GM15510 (cell line): ENCODE measurements around the gene HAUS8.

ENCODE experiments used
- POLR2A ChIP-seq: IDR thresholded peaks from 3 replicates; pipeline ENCODE4 v1.6.1; 2011; ENCODE audit warnings: borderline replicate concordance; ENCODE audit not compliant: insufficient read length; ENCODE audit errors: extremely low read depth

The HAUS8 gene

DNA sequence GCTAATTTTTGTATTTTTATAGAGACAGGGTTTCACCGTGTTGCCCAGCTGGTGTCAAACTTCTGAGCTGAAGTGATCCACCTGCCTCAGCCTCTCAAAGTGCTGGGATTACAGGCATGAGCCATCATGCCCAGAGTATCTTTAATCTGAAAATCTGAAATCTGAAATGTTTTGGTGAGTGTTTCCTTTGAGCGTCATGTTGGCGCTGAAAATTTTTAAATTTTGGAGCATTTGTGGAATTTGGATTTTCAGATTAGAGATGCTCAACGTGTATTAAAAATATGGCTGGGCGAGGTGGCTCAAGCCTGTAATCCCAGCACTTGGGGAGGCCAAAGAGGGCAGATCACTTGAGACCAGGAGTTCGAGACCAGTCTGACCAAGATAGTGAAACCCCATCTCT, 43.5 kb downstream of the HAUS8 start:
- no peak for TF ChIP-seq POLR2A

DNA sequence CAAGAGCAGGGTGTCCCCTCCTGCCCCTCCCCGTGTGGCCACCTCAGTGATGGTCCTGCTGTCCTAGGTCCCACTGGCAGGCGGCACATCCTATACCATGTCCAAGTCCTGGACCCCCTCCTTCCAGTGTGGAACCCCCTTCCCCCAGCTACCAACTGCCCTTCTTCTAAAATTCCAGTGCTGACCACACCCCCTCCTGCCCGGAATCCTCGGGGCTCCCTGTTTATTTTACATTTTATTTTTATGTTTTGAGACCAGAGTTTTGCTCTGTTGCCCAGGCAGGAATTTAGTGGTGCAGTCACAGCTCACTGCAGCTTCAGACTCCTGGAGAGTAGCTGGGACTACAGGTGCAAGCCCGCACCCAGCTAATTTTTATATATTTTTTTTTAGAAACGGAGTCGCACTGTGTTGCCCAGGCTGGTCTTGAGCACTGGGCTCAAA, 47.7 kb downstream of the HAUS8 start:
- TF ChIP-seq POLR2A: no peak

DNA sequence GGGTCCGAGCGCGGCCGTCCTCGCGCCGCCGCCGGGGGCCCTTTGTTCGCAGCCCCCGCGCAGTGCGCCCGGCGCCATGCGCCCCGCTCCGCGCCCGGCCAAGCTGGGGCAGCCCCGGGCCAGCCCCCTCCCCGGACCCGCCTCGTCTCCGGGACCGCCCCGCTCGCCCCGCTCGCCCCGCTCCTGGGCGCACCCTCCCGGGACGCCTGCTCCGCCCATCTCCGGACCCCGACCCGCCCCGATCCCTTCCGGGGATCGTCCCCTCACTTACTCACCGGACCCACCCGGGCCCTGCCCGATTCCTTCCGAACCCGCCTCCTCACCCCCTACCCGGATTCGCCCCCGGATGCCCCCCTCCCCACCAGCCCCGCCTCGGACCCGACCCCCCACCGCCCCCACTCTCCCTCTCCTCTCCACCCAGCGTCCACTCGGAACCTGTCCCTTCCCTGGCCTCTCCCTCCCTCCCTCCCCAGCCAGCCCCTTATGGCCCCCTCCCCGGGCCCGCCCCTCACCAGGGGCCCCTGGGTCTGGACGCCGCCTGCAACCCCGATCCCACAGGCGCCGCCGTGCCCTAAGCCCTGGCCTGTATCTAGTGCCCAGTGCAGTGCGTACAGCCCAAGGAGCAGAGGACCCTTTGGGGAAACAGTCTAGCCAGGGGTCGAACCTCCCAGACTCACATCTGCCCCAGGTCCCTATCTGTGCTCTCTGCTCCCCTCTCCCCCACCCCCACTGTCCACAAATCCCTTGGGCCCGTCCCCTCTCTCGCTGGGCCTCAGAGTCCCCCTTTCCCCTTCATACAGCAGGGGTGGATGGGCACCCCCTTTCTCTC, 48.3 kb downstream of the HAUS8 start, which contains the start of gene CPAMD8:
CPAMD8 (minus strand) TSS at position 105 of the 829 bp plus-strand sequence. CDS start 168 bp downstream, outside the sequence.
- TF ChIP-seq POLR2A: no peak

DNA sequence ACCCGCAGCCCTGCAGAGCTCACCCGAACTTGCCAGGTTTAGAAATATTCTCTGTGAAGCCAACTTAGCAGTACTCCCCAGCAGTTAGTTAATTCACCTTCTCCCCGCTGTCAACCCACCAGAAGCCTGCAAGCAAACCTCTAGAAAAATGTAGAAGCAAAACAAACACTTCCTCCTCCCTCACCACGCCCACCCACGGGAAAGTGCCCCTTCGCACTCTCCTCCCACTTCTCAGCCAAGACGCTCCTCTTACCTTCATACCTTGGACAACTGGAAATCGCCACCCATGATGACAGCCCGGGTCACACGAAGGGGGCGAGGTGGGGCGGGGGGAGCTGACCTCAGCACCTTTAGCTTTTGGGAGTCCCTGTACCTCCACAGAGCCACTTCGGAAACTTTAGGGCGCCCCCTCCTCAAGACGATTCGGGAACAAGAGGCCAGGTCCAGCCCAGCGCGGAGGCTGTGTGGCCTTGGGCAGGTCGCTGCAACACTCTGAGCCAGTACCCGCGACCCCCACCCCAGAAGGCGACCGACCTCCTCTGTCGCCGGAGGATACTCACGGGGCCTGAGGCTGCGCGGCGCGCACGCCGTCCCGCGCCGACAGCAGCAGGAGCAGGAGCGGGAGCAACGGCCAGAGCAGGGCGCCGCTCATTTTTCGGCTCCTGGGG, 49.1 kb downstream of the HAUS8 start:
- no peak for TF ChIP-seq POLR2A

DNA sequence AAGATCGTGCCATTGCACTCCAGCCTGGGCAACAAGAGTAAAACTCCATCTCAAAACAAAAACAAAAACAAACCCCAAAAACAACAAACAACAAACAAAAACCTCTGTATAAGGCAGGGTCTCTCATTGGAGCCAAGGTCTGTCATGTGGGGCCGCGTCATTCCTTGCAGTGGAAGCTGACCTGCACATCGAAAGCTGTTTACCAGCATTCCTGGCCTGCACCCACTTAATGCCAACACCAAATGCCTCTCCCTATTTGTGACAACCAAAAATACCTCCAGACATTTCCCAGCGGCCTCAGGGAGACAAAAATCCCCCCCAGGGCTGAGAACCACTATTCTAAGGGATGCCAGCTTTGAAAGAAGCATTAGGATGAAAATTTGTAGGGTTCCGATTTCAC, 49.9 kb downstream of the HAUS8 start:
- no peak for TF ChIP-seq POLR2A

DNA sequence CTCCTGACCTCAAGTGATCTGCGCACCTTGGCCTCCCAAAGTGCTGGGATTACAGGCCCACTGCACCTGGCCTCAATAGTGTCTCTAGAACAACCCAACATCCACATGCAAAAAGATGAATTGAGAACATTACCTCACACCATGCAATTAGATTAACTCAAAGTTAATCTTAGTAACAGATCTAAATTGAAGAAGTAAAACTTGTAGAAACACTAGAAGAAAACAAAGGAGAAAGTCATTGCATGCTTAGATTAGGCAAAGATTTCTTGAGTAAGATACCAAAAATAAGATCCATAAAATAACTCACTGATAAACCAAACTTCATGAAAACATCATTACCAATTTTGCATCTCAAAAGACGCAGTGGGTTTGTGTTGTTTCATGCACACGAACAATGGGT, 51.4 kb downstream of the HAUS8 start:
- TF ChIP-seq POLR2A: no peak

DNA sequence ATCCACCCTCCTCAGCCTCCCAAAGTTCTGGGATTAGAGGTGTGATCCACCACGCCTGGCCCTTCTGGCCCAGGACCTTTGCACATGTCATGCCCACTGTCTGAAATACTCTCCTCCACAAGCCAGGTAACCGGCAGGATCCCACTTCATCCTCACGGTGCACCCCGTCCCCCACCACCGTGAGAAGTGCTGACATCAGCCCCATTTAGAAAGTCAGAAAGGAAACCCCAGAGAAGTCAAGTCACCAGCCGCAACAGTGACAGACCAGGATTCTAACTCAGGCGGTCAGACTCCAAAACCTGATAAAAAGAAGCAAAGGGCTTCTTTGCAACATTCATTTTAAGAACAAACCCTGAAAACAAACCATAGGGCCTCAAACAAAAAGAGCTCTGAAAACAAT, 52.5 kb downstream of the HAUS8 start:
- TF ChIP-seq POLR2A: no peak

DNA sequence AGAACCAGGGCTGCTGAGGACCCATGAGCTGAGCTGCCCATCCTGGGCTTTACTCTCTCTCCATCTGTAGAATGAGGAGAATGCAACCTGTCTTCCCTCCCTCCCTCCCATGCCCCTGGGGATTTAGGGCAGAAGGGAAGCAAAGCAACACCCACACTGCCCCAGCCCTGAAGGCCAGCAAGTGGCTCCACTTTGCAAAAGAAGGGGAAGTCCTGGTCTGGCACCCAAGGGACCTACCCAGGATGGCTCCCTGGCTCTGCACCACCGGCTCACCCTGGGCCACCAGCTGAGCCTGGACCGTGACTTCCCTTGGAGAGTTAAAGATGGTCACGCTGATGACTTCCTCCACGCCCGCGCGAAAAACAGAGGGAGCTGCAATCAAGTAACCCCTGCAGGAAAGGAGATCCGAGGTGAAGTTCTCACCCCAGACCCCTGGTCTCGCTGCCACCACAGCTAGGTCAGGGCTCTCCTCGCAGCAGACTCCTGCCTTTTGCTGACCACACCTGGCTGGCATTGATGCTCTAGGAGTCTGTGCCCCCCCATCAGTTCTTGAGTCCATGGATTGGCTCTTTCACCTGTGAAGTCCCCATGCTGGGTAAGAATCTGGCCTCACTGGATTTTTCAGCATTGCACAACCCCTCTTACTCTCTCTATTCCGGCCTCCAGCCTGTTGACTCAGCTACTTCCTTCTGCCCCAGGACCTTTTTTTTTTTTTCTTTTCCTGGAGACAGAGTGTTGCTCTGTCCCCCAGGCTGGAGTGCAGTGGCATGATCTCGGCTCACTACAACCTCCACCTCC, 53.3 kb downstream of the HAUS8 start:
- TF ChIP-seq POLR2A: no peak

DNA sequence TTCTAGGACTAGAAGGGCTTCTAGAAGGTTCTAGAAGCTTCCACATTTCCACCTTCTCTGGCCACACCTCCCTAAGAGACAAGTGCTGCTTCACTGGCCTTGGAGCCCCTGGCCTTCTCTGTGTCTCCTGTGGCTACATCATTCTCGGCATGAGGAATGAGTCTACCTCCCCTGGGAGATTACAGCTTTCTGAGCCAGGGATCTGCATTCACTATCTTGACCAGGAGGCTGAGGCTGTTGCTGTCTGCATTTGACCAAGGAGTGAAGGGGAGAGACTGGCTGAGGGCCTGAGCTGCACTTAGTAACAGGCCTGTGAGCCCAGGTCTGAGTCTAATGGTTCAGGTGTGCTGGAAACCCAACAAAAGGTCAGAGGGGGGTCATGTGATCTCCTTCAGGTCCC, 53.9 kb downstream of the HAUS8 start:
- no peak for TF ChIP-seq POLR2A

DNA sequence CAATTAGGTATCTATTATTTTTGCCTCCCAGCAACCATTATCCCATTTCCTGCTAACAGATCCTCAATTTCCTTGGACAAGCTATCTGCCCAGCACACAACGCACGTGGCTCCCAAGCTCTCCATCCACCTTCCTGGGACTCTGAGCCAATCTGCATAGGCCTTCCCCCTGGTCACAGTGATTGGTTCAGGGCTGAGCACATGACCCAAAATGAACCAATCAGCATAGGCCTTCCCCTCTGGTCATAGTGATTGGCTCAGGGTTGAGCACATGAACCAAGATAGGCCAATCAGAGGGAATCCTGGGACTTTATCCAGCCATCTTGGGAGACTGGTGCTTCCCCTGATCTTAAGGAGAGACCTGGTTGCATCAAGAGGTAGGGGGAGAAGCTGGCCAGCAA, 54.4 kb downstream of the HAUS8 start:
- no peak for TF ChIP-seq POLR2A

DNA sequence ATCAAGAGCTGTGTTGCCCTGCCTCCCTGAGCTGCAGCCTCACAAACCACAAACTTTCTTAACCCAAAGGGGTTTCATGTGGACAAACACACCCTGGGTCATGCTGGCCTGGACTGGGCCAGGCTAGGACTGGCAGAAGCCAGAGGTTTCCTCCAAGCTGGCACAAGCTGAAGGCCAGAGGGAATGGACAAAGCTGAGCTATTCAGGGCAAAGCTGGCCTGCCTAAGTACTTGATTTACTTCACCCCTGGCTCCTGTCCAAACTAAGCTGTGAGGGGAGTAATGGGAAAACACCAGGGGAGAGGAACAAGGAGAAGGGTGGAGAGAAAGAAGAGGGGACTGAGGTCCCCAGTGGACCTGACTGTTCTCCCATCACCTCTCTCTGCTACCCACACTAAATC, 54.9 kb downstream of the HAUS8 start:
- TF ChIP-seq POLR2A: no peak

DNA sequence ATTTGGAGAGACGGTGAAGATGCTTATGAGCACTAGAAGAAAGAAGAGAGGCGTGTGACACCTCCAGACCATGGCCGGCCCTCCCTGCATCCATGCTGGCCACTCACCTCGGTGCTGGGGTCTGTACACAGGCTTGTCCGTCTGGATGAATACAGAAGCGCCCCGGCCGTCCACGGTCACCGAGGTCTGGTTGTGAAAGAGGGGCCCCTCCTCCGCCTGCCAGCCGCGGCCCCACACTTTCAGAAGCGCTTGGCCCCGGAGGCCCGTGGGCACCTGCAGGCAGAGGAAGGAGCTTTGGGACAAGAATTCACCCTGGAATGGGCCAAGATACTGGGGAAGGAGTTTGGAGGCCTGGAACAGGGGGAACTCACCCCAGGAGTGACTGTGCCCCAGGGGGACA, 63.8 kb downstream of the HAUS8 start:
- no peak for TF ChIP-seq POLR2A

DNA sequence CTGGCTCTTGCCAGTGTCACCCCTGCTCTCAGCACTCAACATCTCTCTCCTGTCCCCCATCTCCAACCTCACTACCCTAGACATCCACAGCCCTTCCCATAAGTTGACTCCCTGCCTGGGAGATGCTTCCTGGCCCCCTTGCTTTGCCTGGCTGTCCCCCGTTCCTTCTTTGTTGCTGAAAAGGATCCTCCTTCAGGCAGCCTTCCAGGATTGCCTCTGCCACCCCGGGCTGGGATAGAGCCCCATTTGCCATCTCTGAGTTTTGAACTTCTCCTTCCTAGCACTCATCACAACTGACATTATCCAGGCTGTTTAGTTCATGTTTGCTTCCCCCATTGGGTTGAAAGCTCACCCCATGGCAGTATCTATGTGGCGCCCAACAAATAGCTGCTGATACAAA, 68.7 kb downstream of the HAUS8 start:
- no peak for TF ChIP-seq POLR2A

DNA sequence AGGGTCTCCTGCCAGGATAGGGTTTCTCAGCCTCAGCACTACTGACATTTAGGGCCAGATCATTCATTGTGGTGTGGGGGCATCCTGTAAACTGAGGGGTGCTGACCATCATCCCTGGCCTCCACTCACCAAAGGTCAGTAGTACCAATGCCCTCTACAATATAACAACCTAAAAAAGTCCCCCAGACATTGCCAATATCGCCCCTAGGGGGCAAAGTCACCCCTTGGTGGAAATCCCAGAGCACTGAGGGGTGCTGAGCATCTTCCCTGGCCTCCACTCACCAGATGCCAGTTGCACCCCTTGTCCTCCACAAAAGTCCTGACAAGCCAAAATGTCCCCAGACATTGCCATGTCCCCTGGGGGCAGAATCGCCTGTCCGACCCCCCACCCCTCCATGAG, 70.3 kb downstream of the HAUS8 start:
- TF ChIP-seq POLR2A: no peak

DNA sequence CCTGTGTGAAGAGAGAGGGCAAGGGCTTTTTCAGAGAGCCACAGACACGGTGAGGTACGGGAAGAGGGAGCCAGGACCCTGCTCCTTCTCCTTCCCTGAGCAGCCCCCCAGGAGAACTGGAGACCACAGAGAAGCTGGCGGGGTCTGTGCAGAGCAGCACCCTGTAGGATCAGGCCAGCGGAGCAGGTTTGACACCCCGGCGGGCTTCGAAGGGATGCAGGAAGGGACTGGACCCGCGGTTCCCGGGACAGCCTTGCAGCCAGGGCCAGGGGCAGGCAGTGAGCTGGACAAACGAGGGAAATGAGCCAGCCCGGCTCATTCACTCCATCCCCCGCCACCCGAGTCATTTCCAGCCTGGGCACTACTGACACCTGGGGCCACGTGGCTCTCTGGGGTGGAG, 70.9 kb downstream of the HAUS8 start:
- no peak for TF ChIP-seq POLR2A
